ENCODE results near the gene MSMO1. TPM values are rescaled to one million over a fixed set of nuclear protein-coding genes. Genes with fewer than 3 reads are reported as not detected.

The MSMO1 gene
- total and polyA plus RNA-seq, 2 donors (not counting 3 experiments of a cell fraction or from before 2014, with no cell fraction given) = 74.3 to 109 TPM

- Histone ChIP-seq H3K9ac (replicated peaks; ENCODE audit: extremely low read depth, insufficient read depth, low read length) (no peak overlapping the region), H3K4me3 (replicated peaks in 1 of 3; ENCODE audit: insufficient read depth in 1 of 3, low read depth in 1 of 3, low read length in 3 of 3) (no peak overlapping the region), H3K9me3 (replicated peaks; ENCODE audit: control insufficient read depth, insufficient read depth, low read length) (no peaks in the 10 kb centered on the region), H3K4me1 (ENCODE audit: control insufficient read depth, extremely low read depth, insufficient read depth, low read length) (no peaks in the 10 kb centered on the region), H3K9me1 (replicated peaks; ENCODE audit: control insufficient read depth, extremely low read depth, insufficient read depth, low read length) (no peaks in the 10 kb centered on the region), H3K4me2 (ENCODE audit: insufficient read depth, low read length) (no peak overlapping the region), H2AFZ (ENCODE audit: low read depth, low read length) (no peak overlapping the region), H3K79me2 (ENCODE audit: control insufficient read depth, insufficient read depth, low read length) (no peaks in the 10 kb centered on the region), H3K36me3 (ENCODE audit: control insufficient read depth in 2 of 2, extremely low read depth in 1 of 2, insufficient read depth in 2 of 2, low read length in 2 of 2) (no peaks in the 10 kb centered on the region), H4K20me1 (replicated peaks; ENCODE audit: control insufficient read depth, extremely low read depth, insufficient read depth, low read length) (no peaks in the 10 kb centered on the region), H3K27ac (ENCODE audit: insufficient read depth, low read depth, low read length) (no peak overlapping the region), H3K27me3 (ENCODE audit: control insufficient read depth in 2 of 2, insufficient read depth in 2 of 2, low read length in 2 of 2) (peaks cover 0 to 2% of the 10 kb centered on the region in 2 experiments)
- FAIRE-seq = no peak
- intact Hi-C loops (cut with micrococcal nuclease) = no loop called here
- ChIA-PET POLR2A (no interaction called here), CTCF (no interaction called here)
- no peak for TF ChIP-seq POLR2A (IDR thresholded peaks at IDR 0.05; ENCODE audit: low read depth, low read length)
- TF ChIP-seq, protein P1, sequence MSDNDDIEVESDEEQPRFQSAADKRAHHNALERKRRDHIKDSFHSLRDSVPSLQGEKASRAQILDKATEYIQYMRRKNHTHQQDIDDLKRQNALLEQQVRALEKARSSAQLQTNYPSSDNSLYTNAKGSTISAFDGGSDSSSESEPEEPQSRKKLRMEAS (IDR thresholded peaks at IDR 0.05; ENCODE audit: insufficient read depth, insufficient read length) = no peak
- TF ChIP-seq GATA2 (IDR thresholded peaks at IDR 0.05; ENCODE audit: insufficient read depth, insufficient read length, low read depth, low read length) = no peak
- no peak for TF ChIP-seq MYC (IDR thresholded peaks at IDR 0.05; ENCODE audit: low read depth, low read length)
- no peak for TF ChIP-seq EZH2 (IDR thresholded peaks at IDR 0.05; ENCODE audit: borderline replicate concordance, low read depth, low read length, severe bottlenecking)
- no peak for TF ChIP-seq POLR2AphosphoS5 (IDR thresholded peaks at IDR 0.05; ENCODE audit: insufficient read depth, low read depth, low read length)
- no peak for TF ChIP-seq CTCF (IDR thresholded peaks at IDR 0.05; ENCODE audit: extremely low read depth in 1 of 2, insufficient read depth in 1 of 2, low read depth in 1 of 2, low read length in 2 of 2)
- no peak for TF ChIP-seq FOS (IDR thresholded peaks at IDR 0.05; ENCODE audit: borderline replicate concordance, insufficient read depth, low read length)
- no peak for TF ChIP-seq JUN (IDR thresholded peaks at IDR 0.05; ENCODE audit: borderline replicate concordance, insufficient read depth, insufficient read length, low read depth)
- dilution Hi-C loops (cut with MboI; ENCODE audit: extremely low pct_ligation_motif_present, low sequenced_read_pairs) = no loop called here
- BruUV-seq (replicated peaks) = no TSS peak
- no peak for DNase-seq (ENCODE audit: low read depth, low spot score)
Measured at GRCh38 chr4:165369522-165369921, 42.1 kb downstream of the MSMO1 start.

All from endothelial cell of umbilical vein (primary cell).